ENCODE data around the gene ZCCHC7.

GRCh38 chr9:37096628-37097027, 23.7 kb upstream of the ZCCHC7 start:
- TF ChIP-seq, protein P1, sequence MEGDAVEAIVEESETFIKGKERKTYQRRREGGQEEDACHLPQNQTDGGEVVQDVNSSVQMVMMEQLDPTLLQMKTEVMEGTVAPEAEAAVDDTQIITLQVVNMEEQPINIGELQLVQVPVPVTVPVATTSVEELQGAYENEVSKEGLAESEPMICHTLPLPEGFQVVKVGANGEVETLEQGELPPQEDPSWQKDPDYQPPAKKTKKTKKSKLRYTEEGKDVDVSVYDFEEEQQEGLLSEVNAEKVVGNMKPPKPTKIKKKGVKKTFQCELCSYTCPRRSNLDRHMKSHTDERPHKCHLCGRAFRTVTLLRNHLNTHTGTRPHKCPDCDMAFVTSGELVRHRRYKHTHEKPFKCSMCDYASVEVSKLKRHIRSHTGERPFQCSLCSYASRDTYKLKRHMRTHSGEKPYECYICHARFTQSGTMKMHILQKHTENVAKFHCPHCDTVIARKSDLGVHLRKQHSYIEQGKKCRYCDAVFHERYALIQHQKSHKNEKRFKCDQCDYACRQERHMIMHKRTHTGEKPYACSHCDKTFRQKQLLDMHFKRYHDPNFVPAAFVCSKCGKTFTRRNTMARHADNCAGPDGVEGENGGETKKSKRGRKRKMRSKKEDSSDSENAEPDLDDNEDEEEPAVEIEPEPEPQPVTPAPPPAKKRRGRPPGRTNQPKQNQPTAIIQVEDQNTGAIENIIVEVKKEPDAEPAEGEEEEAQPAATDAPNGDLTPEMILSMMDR (conservative IDR thresholded peaks at IDR 0.05; ENCODE audit: low read length) = no peak
- TF ChIP-seq EZH2phosphoT487 (IDR thresholded peaks at IDR 0.05; ENCODE audit: borderline replicate concordance) = no peak

All from Loucy (cell line).